GM18526 (cell line): ENCODE data around the gene LPP.

ENCODE experiments used
- POLR2A ChIP-seq: IDR thresholded peaks from 3 replicates; pipeline ENCODE4 v1.6.1; 2011; ENCODE audit not compliant: insufficient read length; ENCODE audit errors: extremely low read depth

The LPP gene

DNA sequence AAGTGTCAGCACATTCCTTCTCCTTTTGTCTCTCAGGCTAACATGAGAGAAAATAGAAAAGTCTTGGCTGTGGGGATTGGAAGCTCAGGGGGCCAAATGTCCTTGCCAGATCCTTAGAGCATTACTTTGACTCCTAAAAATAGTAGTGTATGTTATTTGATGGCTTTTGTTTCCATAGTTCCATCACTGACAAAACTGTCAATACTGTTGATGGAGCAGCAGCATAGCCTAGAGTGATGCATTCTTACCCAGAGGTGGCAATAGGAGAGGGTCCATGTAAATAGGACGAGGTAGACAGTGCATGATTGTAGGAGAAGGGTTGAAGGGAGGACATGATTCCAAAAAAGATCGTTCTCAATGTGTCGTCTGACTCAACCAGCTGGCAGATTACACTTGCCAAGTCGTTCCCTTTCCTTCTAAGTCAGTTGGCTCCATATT lies 735.1 kb downstream of the LPP start:
- TF ChIP-seq POLR2A = no peak

DNA sequence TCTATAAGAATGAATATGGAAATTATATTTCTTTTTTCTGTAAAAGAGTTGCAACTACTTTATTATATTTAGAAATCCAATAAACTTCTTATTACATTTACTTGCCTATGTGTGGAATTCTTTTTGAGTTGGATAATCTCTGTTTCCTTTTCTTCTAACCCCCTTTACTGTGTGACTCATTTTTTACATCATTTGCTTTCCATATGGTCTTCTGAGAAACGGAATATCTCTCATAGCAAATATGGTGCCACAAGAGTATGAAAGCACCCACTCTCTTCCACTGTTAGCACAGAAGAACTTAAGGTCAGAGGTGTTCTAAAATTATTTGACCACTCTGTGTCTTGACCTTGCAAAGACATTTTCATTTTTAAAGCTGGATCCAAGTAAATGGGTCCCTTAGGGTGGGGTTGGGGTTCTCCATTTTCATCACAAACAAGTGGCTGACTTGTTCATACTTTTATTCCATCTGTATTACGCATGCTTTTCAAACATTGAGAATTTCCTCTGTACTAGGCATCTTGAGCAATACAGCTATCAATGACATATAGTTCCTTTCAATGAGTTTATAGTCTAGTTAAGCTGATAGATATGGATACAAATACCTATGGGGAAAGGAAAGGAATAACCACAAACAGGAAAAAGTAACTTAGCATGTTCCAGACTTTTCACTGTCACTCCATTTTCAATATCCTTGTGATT lies 736.8 kb downstream of the LPP start:
- TF ChIP-seq POLR2A = no peak

DNA sequence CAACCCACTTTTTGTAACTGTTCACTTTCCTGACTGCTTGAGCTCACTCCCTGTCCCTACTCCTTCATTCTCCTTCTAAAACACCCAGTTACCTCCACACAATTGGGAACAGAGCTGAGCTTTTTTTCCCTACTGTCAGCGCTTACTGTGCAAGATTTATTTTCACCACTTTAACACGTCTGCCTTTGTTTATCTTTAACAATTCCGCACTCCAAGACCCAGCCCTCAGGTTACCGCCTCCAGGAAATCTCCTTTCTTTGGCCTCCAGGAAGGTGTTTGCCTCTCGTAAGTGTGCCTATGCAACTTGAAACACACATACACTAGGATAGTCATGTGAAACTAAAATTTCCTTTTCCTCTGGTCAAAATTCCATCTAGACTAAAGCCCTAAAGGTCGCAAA lies 745.9 kb downstream of the LPP start:
- no peak for TF ChIP-seq POLR2A

DNA sequence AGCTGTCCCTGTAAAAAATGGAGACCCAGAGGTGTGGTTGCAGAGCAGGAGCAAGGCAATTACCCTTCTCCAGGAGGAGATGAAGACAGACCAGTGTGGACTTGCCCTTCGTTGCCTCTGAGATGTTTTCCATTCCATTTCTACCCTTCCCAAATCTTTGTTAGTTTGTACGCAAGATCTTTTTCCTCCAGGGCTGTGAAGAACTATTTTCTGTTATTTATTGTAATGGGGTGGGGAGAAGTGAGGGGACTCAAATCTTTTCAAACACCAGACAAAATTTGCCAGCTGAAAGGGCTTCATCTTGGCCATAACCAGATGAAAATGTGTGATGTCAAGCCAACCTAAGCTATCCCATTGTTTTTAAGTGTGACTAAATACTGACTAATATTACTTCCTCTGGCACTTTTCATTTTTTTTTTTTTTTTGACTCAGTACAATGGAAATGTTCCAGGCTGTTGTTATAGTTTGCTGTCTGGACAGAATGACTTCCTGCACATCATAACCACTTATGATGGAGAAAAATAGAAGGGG lies 746.5 kb downstream of the LPP start:
- TF ChIP-seq POLR2A = no peak

- TF ChIP-seq POLR2A = no peak
These were observed 747.2 kb downstream of the LPP start for GRCh38 chr3:188901126-188901525.

- TF ChIP-seq POLR2A = no peak
These were observed 747.8 kb downstream of the LPP start for GRCh38 chr3:188901671-188902287.

DNA sequence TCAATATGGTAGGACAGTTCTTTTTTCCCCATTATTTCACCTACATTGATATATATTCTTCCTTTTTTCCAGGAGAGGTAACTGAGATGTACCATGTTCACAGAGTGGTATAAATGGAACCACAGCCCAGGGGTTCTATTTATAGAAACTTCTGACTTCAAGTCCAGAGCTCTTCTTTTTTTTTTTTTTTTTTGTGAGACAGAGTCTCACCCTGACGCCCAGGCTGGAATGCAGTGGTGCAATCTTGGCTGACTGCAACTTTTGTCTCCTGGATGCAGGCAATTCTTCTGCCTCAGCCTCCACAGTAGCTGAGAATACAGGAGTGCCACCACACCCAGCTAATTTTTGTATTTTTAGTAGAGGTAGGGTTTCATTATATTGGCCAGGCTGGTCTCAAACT lies 750.7 kb downstream of the LPP start:
- no peak for TF ChIP-seq POLR2A

GRCh38 chr3:188905547-188905946 lies 751.6 kb downstream of the LPP start:
- TF ChIP-seq POLR2A = no peak

GRCh38 chr3:188906236-188906635 lies 752.3 kb downstream of the LPP start:
- TF ChIP-seq POLR2A = no peak

- no peak for TF ChIP-seq POLR2A
These were observed 754.3 kb downstream of the LPP start for GRCh38 chr3:188908002-188908850.

- TF ChIP-seq POLR2A = no peak
These were observed 757.3 kb downstream of the LPP start for GRCh38 chr3:188911026-188911850.

DNA sequence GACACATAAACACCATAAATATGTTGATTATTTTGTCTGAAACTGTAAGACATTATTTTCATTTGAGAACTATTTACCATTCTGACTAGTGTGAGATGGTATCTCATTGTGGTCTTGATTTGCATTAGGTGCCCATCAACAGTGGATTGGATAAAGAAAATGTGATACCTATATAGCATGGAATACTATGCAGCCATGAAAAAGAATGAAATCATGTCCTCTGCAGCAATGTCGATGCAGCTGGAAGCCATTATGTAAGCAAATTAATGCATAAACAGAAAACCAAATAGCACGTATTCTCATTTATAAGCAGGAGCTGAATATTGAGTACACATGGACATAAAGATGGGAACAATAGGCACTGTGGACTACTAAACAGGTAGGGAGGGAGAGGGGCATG lies 759.1 kb downstream of the LPP start:
- TF ChIP-seq POLR2A = no peak

GRCh38 chr3:188914552-188914951 lies 760.6 kb downstream of the LPP start:
- no peak for TF ChIP-seq POLR2A

GRCh38 chr3:188915127-188915526 lies 761.2 kb downstream of the LPP start:
- TF ChIP-seq POLR2A = no peak

DNA sequence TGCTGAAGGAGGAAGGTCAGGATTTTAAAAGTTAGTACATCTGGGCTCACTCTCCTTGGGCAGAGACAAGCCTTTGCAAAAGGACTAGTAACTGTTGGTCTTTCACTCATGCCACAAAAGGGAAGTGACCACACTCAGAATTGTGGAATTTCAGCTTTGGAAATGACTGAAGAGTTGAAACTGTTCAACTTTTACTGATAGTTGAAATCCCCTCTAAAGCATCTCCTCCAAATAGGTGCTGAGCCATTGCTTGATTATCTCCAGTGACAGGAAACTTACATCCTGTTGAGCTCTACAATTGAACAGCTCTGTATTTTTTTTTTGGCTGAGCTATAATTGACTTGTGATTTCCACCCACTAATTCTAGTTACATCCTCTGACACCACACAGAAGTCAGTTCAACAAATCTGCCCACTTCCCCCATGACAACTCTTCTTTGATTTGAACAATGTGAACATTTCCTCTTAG lies 763.0 kb downstream of the LPP start:
- no peak for TF ChIP-seq POLR2A
